ENCODE data around the gene NUP50.

The NUP50 gene

DNA sequence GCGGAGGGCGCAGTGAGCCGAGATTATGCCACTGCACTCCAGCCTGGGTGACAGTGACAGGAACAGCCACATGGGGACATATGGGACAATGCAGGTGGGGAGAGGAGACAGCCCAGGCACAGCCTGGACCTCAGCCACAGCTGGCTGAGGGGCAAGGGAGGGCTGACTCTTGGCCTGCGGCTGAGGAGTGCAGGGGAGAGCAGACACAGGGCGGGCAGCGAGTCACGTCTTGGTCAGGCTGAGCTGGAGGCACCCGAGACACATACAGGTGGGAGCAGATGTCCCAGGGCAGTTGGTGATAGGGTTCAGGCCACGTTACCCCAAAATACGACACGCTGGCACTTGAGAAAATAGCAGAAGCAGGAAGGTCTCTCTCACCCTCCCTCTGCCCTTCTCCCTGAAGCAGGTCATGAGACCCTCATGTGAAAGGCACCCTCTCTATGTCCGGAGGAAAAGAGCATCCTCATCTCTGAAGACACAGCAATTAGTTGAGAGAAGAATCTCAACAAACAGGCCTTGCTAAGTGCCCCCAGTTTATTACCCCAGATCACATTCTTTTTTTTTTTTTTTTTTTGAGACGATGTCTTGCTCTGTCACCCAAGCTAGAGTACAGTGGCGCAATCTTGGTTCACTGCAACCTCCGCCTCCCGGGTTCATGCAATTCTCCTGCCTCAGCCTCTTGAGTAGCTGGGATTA lies 66.4 kb downstream of the NUP50 start:
- DNase-seq (ENCODE audit: low read depth in 2 of 2): no peak

DNA sequence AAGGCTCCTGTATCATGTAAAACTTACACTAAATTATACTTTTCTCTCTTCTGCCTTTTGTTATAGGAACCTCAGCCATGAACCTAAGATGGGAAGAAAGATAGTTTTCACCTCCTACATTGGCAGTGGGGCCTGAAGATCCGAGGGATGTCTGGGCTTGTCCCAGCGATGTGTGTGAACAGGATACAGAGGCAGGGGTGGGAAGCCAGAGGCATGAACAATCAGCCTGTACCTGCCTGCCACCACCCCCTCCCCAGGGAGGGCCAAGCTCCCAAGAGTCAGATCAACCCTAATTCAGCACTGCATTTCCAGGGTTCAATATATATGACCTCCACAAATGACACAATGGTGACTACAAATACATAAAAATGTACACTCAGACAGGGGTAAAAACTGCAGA lies 67.6 kb downstream of the NUP50 start:
- DNase-seq (ENCODE audit: low read depth in 2 of 2): no peak

DNA sequence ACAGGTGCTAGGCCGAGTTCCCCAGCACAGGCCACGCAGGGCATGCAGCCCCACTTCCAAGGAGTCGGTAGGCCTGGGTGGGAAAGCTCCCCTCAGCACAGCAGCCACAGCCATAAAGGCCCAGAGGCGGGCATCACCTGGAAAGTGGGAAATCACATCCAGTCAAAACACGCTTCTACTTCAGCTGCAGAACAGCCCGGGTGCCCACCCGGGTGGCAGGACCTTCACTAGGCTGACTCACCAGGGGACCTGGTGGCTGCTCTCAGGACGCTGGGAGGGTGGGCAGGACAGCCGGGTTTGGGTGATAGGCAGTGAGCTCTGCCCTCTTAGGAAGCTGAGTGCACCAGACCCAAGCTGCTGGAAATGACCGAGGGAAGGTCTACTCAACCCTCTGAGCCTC lies 69.7 kb downstream of the NUP50 start:
- DNase-seq (ENCODE audit: low read depth in 2 of 2): no peak

DNA sequence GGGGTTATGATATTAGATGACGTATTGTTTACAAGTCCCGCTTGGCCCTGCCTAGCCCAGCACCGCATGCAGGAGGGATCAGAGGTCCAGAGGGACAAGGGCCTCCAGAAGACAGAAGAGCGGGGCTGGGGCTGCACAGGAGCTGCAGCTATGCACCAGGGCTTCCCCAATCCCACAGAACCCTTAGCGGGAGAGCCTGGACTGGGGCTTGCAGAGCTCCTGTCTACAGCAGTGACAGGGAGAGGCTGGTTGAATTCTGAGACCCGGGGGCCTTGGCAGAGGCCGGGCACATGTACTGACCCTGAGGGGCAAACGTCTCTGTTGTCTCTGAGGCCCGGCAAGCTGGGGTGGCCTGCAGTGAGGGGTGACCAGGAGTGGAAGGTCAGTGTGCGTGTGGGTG lies 70.1 kb downstream of the NUP50 start:
- DNase-seq (ENCODE audit: low read depth in 2 of 2): no peak

DNA sequence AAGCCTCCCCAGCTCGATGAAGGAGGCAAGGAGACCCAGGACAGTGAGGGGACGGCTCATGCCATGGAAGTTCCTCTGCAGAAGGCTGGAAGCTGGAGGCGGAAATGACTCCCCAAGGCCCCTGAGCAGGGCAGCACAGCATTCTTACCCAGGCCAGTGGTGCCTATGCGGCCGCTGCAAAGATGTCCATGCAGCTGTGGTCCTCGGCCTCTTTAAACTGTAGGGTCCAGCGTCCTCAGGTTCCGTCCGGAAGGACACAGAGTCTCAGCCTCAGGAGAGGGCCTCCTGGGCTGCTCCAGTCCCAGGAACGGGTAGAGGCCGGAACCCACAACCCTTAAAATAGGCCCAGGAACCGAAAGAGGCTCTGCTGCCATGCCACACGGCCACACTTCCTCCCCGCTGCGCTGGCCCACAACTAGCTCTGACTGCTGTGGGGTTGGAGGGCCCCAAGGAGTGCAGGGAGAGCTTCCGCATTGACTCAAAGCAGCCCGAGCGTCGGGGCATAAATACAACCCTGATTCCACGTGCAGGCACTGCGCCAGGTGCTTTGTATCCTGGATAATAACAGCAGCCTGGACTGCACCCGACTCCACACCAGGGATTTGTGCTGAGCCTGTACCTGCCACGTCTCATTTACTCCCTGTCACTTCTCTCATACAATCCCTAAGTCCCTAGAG lies 71.5 kb downstream of the NUP50 start:
- no peak for DNase-seq (ENCODE audit: low read depth in 2 of 2)

DNA sequence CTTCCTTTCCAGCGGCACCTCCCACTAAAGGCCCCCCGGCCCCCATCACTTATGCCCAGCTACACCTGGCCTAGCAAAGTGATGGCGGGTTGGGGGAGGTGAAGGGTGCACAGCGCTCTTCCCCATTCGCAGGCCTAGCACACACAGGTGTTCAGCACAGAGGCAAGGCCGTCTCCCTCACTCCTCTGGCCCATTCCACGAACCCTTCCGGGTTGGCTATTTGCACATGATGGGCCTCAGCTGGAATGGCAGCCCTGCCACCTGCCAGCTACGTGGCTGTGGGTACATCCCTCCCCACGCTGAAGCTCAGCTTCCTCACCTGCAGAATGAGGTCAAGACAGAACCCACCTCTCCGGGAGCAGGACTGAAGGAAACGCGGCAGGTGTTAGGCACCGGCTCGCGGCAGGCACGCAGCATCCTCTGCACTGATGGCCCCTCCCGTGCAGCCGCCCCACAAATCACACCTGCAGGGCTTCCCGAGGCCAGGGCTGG lies 72.2 kb downstream of the NUP50 start:
- DNase-seq (ENCODE audit: low read depth in 2 of 2): no peak

DNA sequence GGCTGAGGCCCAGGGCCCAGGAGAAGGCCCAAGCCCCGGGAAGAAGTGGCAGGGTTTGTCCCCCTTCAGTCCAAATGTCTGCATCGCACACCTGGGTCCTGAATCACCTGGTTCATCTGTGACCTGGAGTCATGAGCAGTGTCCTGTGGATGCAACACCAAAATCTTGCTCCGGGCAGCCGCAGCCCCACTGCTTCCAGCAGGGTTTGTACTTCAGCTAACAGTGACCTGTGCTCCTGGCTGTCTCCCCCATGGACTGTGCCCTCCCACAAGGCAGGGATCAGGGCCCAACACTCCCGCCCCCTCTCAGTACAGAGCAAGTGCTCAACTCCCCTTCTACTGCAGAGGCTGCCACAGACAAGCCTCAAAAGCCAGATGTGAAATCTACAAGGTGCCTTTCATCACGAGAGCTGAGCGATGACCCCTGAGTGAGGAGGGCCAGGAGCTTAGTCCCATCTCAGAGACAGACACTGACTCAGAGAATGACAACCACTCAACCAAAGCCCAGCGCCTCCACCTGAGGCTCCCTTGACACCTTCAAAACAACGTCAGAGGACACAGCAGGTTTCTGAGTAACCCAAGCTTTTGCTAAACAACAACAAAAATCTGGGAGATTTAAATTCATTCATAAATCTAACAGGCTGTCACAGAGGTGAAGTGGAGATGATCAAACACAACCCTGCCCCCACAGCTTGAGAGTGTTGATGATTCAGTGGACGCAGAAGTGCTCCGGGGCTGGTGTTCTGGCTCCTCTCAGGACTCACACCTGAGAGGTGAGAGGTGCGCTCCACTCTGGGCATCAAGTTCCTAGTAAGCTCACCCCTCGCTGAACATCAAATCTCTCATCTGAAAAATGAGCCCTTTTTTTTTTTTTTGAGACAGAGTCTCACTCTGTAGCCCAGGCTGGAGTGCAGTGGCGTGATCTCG lies 73.6 kb downstream of the NUP50 start:
- DNase-seq (ENCODE audit: low read depth in 2 of 2): no peak
